Neuronal stem cell (in vitro differentiated cells): Measurements from ENCODE around the gene ITPK1.
A peak's percentile ranks its signal among the peaks of the same experiment; 100 is the strongest.

ENCODE experiments used
- DNase-seq: peaks from one replicate; pipeline ENCODE4 v3.0.0-alpha.2; 2013; ENCODE audit warnings: low spot score
- H2AFZ ChIP-seq: one replicate; pipeline ENCODE4 v1.6.1; 2013; ENCODE audit warnings: mild to moderate bottlenecking, low read length, inconsistent platforms
- H2AK5ac ChIP-seq: 2 replicates; pipeline ENCODE4 v1.6.1; 2013; ENCODE audit warnings: low read depth, mild to moderate bottlenecking, inconsistent platforms, low read length, moderate library complexity, mixed read lengths
- H2BK120ac ChIP-seq: 2 replicates; pipeline ENCODE4 v1.6.1; 2013; ENCODE audit warnings: low read depth, mild to moderate bottlenecking, inconsistent platforms, low read length, moderate library complexity, mixed read lengths
- H2BK12ac ChIP-seq: one replicate; pipeline ENCODE4 v1.6.1; 2013; ENCODE audit warnings: low read length, inconsistent platforms
- H2BK15ac ChIP-seq: 2 replicates; pipeline ENCODE4 v1.6.1; 2013; ENCODE audit warnings: mild to moderate bottlenecking, low read length, inconsistent platforms, mixed read lengths
- H2BK5ac ChIP-seq: one replicate; pipeline ENCODE4 v1.6.1; 2013; ENCODE audit warnings: inconsistent platforms, mild to moderate bottlenecking, low read length, moderate library complexity
- H3K14ac ChIP-seq: one replicate; pipeline ENCODE4 v1.6.1; 2013; ENCODE audit warnings: low read length, inconsistent platforms
- H3K18ac ChIP-seq: 2 replicates; pipeline ENCODE4 v1.6.1; 2013; ENCODE audit warnings: low read length, inconsistent platforms
- H3K23ac ChIP-seq: 2 replicates; pipeline ENCODE4 v1.6.1; 2013; ENCODE audit warnings: low read depth, mild to moderate bottlenecking, mixed read lengths, low read length, inconsistent platforms; ENCODE audit not compliant: poor library complexity
- H3K27ac ChIP-seq: replicated peaks from 3 replicates; pipeline ENCODE4 v1.5.1; 2013; ENCODE audit warnings: low read length, inconsistent platforms
- H3K27me3 ChIP-seq, 3 experiments: 2 replicates each; pipeline ENCODE4 v1.6.1; 2013; ENCODE audit warnings: low read length in 3 of 3, mild to moderate bottlenecking in 2 of 3, inconsistent platforms in 1 of 3, low read depth in 1 of 3, mixed read lengths in 1 of 3, moderate library complexity in 1 of 3; ENCODE audit not compliant: control insufficient read depth in 3 of 3, insufficient read depth in 3 of 3
- H3K36me3 ChIP-seq, 2 donors: replicated peaks in 1 of 2; 2 replicates each; pipeline ENCODE4 v1.6.1; 2013; ENCODE audit warnings: low read length in 2 of 2; ENCODE audit not compliant: control insufficient read depth in 2 of 2, insufficient read depth in 2 of 2
- H3K4ac ChIP-seq: 2 replicates; pipeline ENCODE4 v1.6.1; 2013; ENCODE audit warnings: inconsistent platforms, mild to moderate bottlenecking, low read length, moderate library complexity
- H3K4me1 ChIP-seq, 2 donors: 1 replicate in 1 of 2; 2 replicates in 1 of 2; pipeline ENCODE4 v1.6.1; 2013; ENCODE audit warnings: low read length in 2 of 2, low read depth in 1 of 2; ENCODE audit not compliant: control insufficient read depth in 2 of 2, insufficient read depth in 1 of 2
- H3K4me2 ChIP-seq: one replicate; pipeline ENCODE4 v1.6.1; 2013; ENCODE audit warnings: mild to moderate bottlenecking, low read length, inconsistent platforms; ENCODE audit not compliant: insufficient read depth, poor library complexity, severe bottlenecking
- H3K4me3 ChIP-seq, 2 donors: 2 replicates each; pipeline ENCODE4 v1.5.1; 2013; ENCODE audit warnings: low read length in 2 of 2, mild to moderate bottlenecking in 2 of 2, inconsistent platforms in 1 of 2, moderate library complexity in 1 of 2
- H3K79me1 ChIP-seq: one replicate; pipeline ENCODE4 v1.6.1; 2013; ENCODE audit warnings: low read depth, mild to moderate bottlenecking, inconsistent platforms, low read length, moderate library complexity
- H3K9ac ChIP-seq: one replicate; pipeline ENCODE4 v1.6.1; 2013; ENCODE audit warnings: mild to moderate bottlenecking, low read depth, low read length, inconsistent platforms; ENCODE audit not compliant: poor library complexity
- H3K9me3 ChIP-seq, 2 donors: replicated peaks in 1 of 2; 2 replicates each; pipeline versions ENCODE3 to v1.6.1; 2013; ENCODE audit warnings: low read length in 2 of 2, mild to moderate bottlenecking in 2 of 2, inconsistent platforms in 1 of 2, low read depth in 1 of 2, mixed read lengths in 1 of 2, moderate library complexity in 1 of 2; ENCODE audit not compliant: control insufficient read depth in 2 of 2, insufficient read depth in 1 of 2
- H4K8ac ChIP-seq: one replicate; pipeline ENCODE4 v1.6.1; 2013; ENCODE audit warnings: low read depth, mild to moderate bottlenecking, inconsistent platforms, low read length, moderate library complexity
- H4K91ac ChIP-seq: one replicate; pipeline ENCODE4 v1.6.1; 2013; ENCODE audit warnings: low read length, low read depth, mild to moderate bottlenecking, inconsistent platforms; ENCODE audit not compliant: poor library complexity
- WGBS, 2 donors: extraction: QIAGEN DNeasy Blood & Tissue Kit; methylation state at CpG; one replicate each; pipeline ENCODE4 v1.1.7; 2013; ENCODE audit warnings: missing lambda C conversion rate in 2 of 2, mixed read lengths in 1 of 2; ENCODE audit not compliant: insufficient read length in 2 of 2, insufficient replicate concordance in 1 of 2; ENCODE audit errors: extremely low coverage in 2 of 2; 5-methylcytosine and 5-hydroxymethylcytosine counted together

Gene ITPK1

DNA sequence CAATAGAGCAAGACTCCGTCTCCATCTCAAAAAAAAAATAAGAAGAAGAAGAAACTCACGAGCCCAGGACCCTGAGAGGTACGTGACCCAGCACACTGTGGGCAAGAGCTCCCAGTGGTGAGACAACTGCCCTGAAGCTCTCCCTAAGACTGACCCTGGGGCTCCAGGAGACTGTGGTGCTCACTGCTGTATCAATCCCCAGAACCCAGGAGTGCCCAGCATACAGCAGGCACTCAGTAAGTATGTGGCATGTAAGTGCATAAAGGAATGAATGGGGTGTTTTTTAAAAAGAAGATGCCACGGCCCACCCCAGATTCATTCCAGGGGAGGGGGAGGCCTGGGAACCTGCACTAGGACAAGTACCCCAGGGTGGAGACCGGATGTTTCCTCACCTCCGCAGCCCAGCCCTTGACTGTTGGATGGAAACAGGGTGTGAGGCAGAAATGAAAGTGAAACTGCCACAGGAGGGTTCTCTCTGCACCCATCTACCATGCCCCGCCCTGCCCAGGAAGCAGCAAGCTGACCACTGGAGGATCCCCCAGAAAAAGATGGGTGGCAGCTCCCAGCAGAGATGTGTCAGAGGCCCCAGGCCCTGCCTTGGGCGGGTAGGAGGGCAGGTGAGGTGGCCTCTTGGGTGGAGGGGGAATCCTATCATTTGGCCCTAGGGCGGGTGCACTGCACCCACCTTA lies 12.2 kb downstream of the ITPK1 start:
- Histone ChIP-seq H2BK5ac (no peak overlapping the region), H3K4me2 (no peak overlapping the region), H3K4ac (no peak overlapping the region), H3K23ac (peak overlapping the region; percentile 49), H2AFZ (no peak overlapping the region), H3K14ac (peak overlapping the region; percentile 25), H3K27ac (no peak overlapping the region), H3K4me3 (no peak overlapping the region), H4K91ac (no peak overlapping the region), H2AK5ac (no peak overlapping the region), H2BK15ac (no peak overlapping the region), H2BK12ac (no peak overlapping the region), H4K8ac (no peak overlapping the region), H3K9ac (no peak overlapping the region), H3K18ac (no peak overlapping the region), H2BK120ac (no peak overlapping the region), H3K27me3 (no peaks in the 10 kb centered on the region), H3K9me3 (no peaks in the 10 kb centered on the region), H3K79me1 (peaks cover 4% of the 10 kb centered on the region), H3K36me3 (no peaks in the 10 kb centered on the region), H3K4me1 (peaks cover 0 to 10% of the 10 kb centered on the region in 2 donors)
- DNase-seq, result no peak
- WGBS, 2 donors, result no CpG with 5 or more reads among the region's 9 CpGs

- Histone ChIP-seq H3K27me3 (no peaks in the 10 kb centered on the region), H2AK5ac (no peak overlapping the region), H2BK120ac (no peak overlapping the region), H2BK12ac (no peak overlapping the region), H3K4ac (no peak overlapping the region), H2BK15ac (no peak overlapping the region), H3K4me2 (no peak overlapping the region), H3K9me3 (no peaks in the 10 kb centered on the region), H3K27ac (no peak overlapping the region), H3K23ac (no peak overlapping the region), H2AFZ (no peak overlapping the region), H3K9ac (no peak overlapping the region), H3K4me3 (peak overlapping the region in 1 of 2 donors; percentile 9), H3K14ac (no peak overlapping the region), H3K79me1 (peaks cover 6% of the 10 kb centered on the region), H2BK5ac (no peak overlapping the region), H3K36me3 (no peaks in the 10 kb centered on the region), H4K91ac (no peak overlapping the region), H3K18ac (no peak overlapping the region), H4K8ac (no peak overlapping the region), H3K4me1 (peaks cover 5 to 10% of the 10 kb centered on the region in 2 donors)
- WGBS, 2 donors, result no CpG with 5 or more reads among the region's 10 CpGs
- DNase-seq, result no peak
Observed at GRCh38 chr14:93102141-93102540, 13.6 kb downstream of the ITPK1 start.

DNA sequence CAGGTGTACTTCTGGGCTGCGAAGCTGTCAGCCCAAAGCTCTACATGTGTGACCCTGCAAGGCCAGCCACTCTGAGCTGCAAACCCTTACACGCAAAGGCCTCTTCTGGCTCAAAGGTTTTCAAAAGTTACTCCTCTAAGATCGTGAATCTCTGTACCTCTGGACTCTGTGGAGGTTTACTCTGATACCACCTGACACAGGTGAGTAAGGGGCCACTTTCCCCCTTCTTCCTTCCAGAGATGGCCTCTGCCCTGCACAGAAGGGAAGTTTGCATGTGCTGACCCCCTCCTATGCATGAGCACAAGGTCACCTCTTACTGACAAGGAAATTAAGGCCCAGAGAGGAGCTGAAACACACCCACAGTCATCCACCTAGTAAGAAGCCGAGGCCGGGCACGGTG lies 14.5 kb downstream of the ITPK1 start:
- H2BK5ac ChIP-seq, result no peak overlapping the region
- no peak overlapping the region for H3K23ac ChIP-seq
- no peak overlapping the region for H2BK15ac ChIP-seq
- H2AK5ac ChIP-seq, result no peak overlapping the region
- no peak overlapping the region for H4K91ac ChIP-seq
- H3K4me3 ChIP-seq, result no peak overlapping the region
- no peak overlapping the region for H3K4me2 ChIP-seq
- no peaks in the 10 kb centered on the region for H3K9me3 ChIP-seq
- WGBS, 2 donors, result no CpG with 5 or more reads among the region's 6 CpGs
- H4K8ac ChIP-seq, result no peak overlapping the region
- no peak overlapping the region for H3K27ac ChIP-seq
- no peak overlapping the region for H3K14ac ChIP-seq
- no peak overlapping the region for H3K18ac ChIP-seq
- H3K9ac ChIP-seq, result no peak overlapping the region
- no peak for DNase-seq
- no peak overlapping the region for H3K4ac ChIP-seq
- H2AFZ ChIP-seq, result no peak overlapping the region
- H3K36me3 ChIP-seq, result no peaks in the 10 kb centered on the region
- H3K79me1 ChIP-seq, result peaks cover 6% of the 10 kb centered on the region
- H3K27me3 ChIP-seq, result no peaks in the 10 kb centered on the region
- H2BK12ac ChIP-seq, result no peak overlapping the region
- peaks cover 5 to 10% of the 10 kb centered on the region in 2 donors for H3K4me1 ChIP-seq
- H2BK120ac ChIP-seq, result no peak overlapping the region

DNA sequence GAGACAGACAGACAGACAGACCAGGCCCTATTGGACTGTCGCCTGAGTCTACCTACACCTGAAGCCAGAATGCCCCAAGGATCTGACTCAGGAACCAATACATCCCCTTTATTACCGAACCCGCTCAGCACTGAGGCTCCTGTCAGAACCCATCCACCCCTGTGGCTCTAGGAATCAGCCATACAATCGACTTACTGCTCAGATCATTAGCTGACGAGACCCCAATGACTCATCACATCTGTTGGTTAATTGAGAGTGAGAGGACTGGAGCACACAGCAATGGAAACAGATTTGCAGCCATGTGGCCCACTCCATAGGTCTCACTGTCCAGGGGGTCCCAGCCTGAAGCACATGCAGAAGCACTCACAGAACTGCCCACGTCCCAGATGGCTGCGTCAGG lies 15.2 kb downstream of the ITPK1 start:
- no peak for DNase-seq
- Histone ChIP-seq H3K4me2 (no peak overlapping the region), H3K18ac (peak overlapping the region; percentile 12), H2AK5ac (no peak overlapping the region), H2AFZ (no peak overlapping the region), H3K4ac (no peak overlapping the region), H3K9ac (no peak overlapping the region), H3K9me3 (no peaks in the 10 kb centered on the region), H3K79me1 (peaks cover 8% of the 10 kb centered on the region), H3K27ac (no peak overlapping the region), H2BK120ac (no peak overlapping the region), H4K8ac (no peak overlapping the region), H2BK5ac (no peak overlapping the region), H3K36me3 (no peaks in the 10 kb centered on the region), H3K23ac (no peak overlapping the region), H4K91ac (no peak overlapping the region), H2BK12ac (no peak overlapping the region), H3K4me1 (peaks cover 5 to 10% of the 10 kb centered on the region in 2 donors), H3K27me3 (no peaks in the 10 kb centered on the region), H2BK15ac (no peak overlapping the region), H3K14ac (no peak overlapping the region), H3K4me3 (no peak overlapping the region)
- WGBS, 2 donors, result no CpG with 5 or more reads among the region's 7 CpGs
